OCI-LY1 (cell line): ENCODE results near the gene AKAP8L.

ENCODE experiments used
- H2AFZ ChIP-seq: fragments of 200-600 bp; sonication (generic), shearing (Covaris generic); 2 replicates; pipeline ENCODE4 v1.6.0; 2014; ENCODE audit warnings: antibody characterized with exemption, mild to moderate bottlenecking, low read length
- H3F3A ChIP-seq: fragments of 200-600 bp; sonication (generic), shearing (Covaris generic); 2 replicates; pipeline ENCODE4 v1.6.0; 2014; ENCODE audit warnings: mild to moderate bottlenecking, antibody characterized with exemption, low read length, moderate library complexity; ENCODE audit not compliant: insufficient read depth
- H3K27ac ChIP-seq: fragments of 200-600 bp; sonication (generic); 2 replicates; pipeline ENCODE4 v1.5.1; 2014; ENCODE audit warnings: low read length, mixed run types, mild to moderate bottlenecking, low read depth; ENCODE audit not compliant: poor library complexity, severe bottlenecking
- H3K27me3 ChIP-seq: fragments of 200-600 bp; sonication (generic); 2 replicates; pipeline ENCODE4 v1.6.0; 2014; ENCODE audit warnings: antibody characterized with exemption, mild to moderate bottlenecking, low read length, moderate library complexity; ENCODE audit not compliant: insufficient read depth
- H3K36me3 ChIP-seq: fragments of 200-600 bp; sonication (generic); 2 replicates; pipeline ENCODE4 v1.6.1; 2014; ENCODE audit warnings: mild to moderate bottlenecking, antibody characterized with exemption, low read length, moderate library complexity, mixed read lengths; ENCODE audit not compliant: insufficient read depth
- H3K4me1 ChIP-seq: fragments of 200-600 bp; sonication (generic); 2 replicates; pipeline ENCODE4 v1.5.1; 2014; ENCODE audit warnings: mild to moderate bottlenecking, low read length, moderate library complexity; ENCODE audit not compliant: insufficient read depth, severe bottlenecking
- H3K4me2 ChIP-seq: fragments of 200-600 bp; sonication (generic), shearing (Covaris generic); 2 replicates; pipeline ENCODE4 v1.6.1; 2014; ENCODE audit warnings: low read length
- H3K4me3 ChIP-seq: fragments of 200-600 bp; sonication (generic); 2 replicates; pipeline ENCODE4 v1.5.1; 2014; ENCODE audit warnings: low read length, low read depth, mild to moderate bottlenecking, mixed read lengths; ENCODE audit not compliant: poor library complexity, severe bottlenecking
- H3K79me2 ChIP-seq: fragments of 200-600 bp; shearing (Covaris generic); 2 replicates; pipeline ENCODE4 v1.6.1; 2016; ENCODE audit warnings: mixed run types, low read length, mixed read lengths; ENCODE audit not compliant: insufficient read depth
- H3K9ac ChIP-seq: fragments of 200-600 bp; sonication (generic), shearing (Covaris generic); 2 replicates; pipeline ENCODE4 v1.6.1; 2014; ENCODE audit warnings: mild to moderate bottlenecking, low read length, mixed read lengths
- H3K9me2 ChIP-seq: fragments of 200-600 bp; sonication (generic), shearing (Covaris generic); 2 replicates; pipeline ENCODE4 v1.6.1; 2014; ENCODE audit warnings: low read depth, mild to moderate bottlenecking, low read length, mixed read lengths
- H3K9me3 ChIP-seq: fragments of 200-600 bp; shearing (Covaris generic); 2 replicates; pipeline ENCODE4 v1.6.1; 2014; ENCODE audit warnings: low read length, mixed read lengths
- H4K20me1 ChIP-seq: fragments of 200-600 bp; sonication (generic), shearing (Covaris generic); 2 replicates; pipeline ENCODE4 v1.6.0; 2016; ENCODE audit warnings: mild to moderate bottlenecking, low read length; ENCODE audit not compliant: insufficient read depth
- CTCF ChIP-seq: fragments of 200-600 bp; sonication (generic), shearing (Covaris generic); IDR thresholded peaks from 2 replicates; pipeline ENCODE4 v1.5.1; 2017; ENCODE audit warnings: mild to moderate bottlenecking, antibody characterized with exemption, low read length, moderate library complexity, mixed read lengths
- EZH2 ChIP-seq: fragments of 200-600 bp; sonication (generic), shearing (Covaris generic); IDR thresholded peaks from 2 replicates; pipeline ENCODE4 v1.8.0; 2017; ENCODE audit warnings: borderline replicate concordance, mixed run types, mild to moderate bottlenecking, antibody characterized with exemption, low read length, moderate library complexity, mixed read lengths

AKAP8L gene

GRCh38 chr19:15393963-15394362 is 24.8 kb downstream of the AKAP8L start:
- Histone ChIP-seq H3K27ac (no peak overlapping the region), H3K79me2 (peaks cover 11% of the 10 kb centered on the region), H3F3A (no peaks in the 10 kb centered on the region), H3K9ac (no peak overlapping the region), H4K20me1 (no peaks in the 10 kb centered on the region), H3K4me1 (peaks cover 5% of the 10 kb centered on the region), H3K9me3 (no peaks in the 10 kb centered on the region), H3K4me3 (no peak overlapping the region), H3K27me3 (no peaks in the 10 kb centered on the region), H3K9me2 (no peaks in the 10 kb centered on the region), H2AFZ (no peak overlapping the region), H3K36me3 (peaks cover 82% of the 10 kb centered on the region), H3K4me2 (no peak overlapping the region)
- TF ChIP-seq EZH2 (no peak), CTCF (no peak)

GRCh38 chr19:15390814-15391213 is 28.0 kb downstream of the AKAP8L start:
- H3K9ac ChIP-seq, result no peak overlapping the region
- no peaks in the 10 kb centered on the region for H3K9me2 ChIP-seq
- no peaks in the 10 kb centered on the region for H3K9me3 ChIP-seq
- no peak overlapping the region for H3K4me3 ChIP-seq
- TF ChIP-seq EZH2 (no peak), CTCF (no peak)
- peaks cover 62% of the 10 kb centered on the region for H3K36me3 ChIP-seq
- peaks cover 5% of the 10 kb centered on the region for H3K4me1 ChIP-seq
- H3K4me2 ChIP-seq, result no peak overlapping the region
- H4K20me1 ChIP-seq, result no peaks in the 10 kb centered on the region
- H3K27ac ChIP-seq, result no peak overlapping the region
- H3F3A ChIP-seq, result no peaks in the 10 kb centered on the region
- H2AFZ ChIP-seq, result no peak overlapping the region
- peaks cover 11% of the 10 kb centered on the region for H3K79me2 ChIP-seq
- H3K27me3 ChIP-seq, result no peaks in the 10 kb centered on the region

- H3K4me1 ChIP-seq, result peaks cover 27% of the 10 kb centered on the region
- H3K79me2 ChIP-seq, result peaks cover 23% of the 10 kb centered on the region
- H3K27ac ChIP-seq, result peak overlapping the region; percentile 60
- H3K4me2 ChIP-seq, result no peak overlapping the region
- no peaks in the 10 kb centered on the region for H3K9me3 ChIP-seq
- peaks cover 5% of the 10 kb centered on the region; the same call in 1 of the 2 replicates for H3F3A ChIP-seq
- peaks cover 21% of the 10 kb centered on the region for H3K36me3 ChIP-seq
- no peaks in the 10 kb centered on the region for H4K20me1 ChIP-seq
- H3K9me2 ChIP-seq, result no peaks in the 10 kb centered on the region
- H3K9ac ChIP-seq, result no peak overlapping the region
- no peak overlapping the region for H2AFZ ChIP-seq
- TF ChIP-seq EZH2 (no peak), CTCF (no peak)
- H3K4me3 ChIP-seq, result no peak overlapping the region
- H3K27me3 ChIP-seq, result no peaks in the 10 kb centered on the region
Measured at GRCh38 chr19:15381864-15382263, 36.9 kb downstream of the AKAP8L start.
